Measurements from ENCODE around the gene PRKRA. TPM values are rescaled to one million over a fixed set of nuclear protein-coding genes. Genes with fewer than 3 reads are reported as not detected.

PRKRA gene
- total and polyA plus RNA-seq, 2 of the 13 experiments (the other 11 are each of a cell fraction or from before 2014, with no cell fraction given), result 53.1 to 74.7 TPM

GRCh38 chr2:178478439-178479274 lies 27.7 kb upstream of the PRKRA start, which contains the start of gene FKBP7 (continued):
- peak; percentile 85 for TF ChIP-seq POGZ (CRISPR knock-in tag; IDR thresholded peaks at IDR 0.05)
- TF ChIP-seq NBN (conservative IDR thresholded peaks at IDR 0.05), result no peak
- TF ChIP-seq RARG (CRISPR knock-in tag; IDR thresholded peaks at IDR 0.05; ENCODE audit: low read depth), result 0 out of 2 replicates have a peak, but pooled peaks have one; percentile 27
- TF ChIP-seq ZNF274 (CRISPR knock-in tag; IDR thresholded peaks at IDR 0.05), result peak; percentile 60; the same call in 1 of the 2 replicates
- 0 out of 2 replicates have a peak, but pooled peaks have one; percentile 59 for TF ChIP-seq CENPT (CRISPR knock-in tag; IDR thresholded peaks at IDR 0.05; ENCODE audit: low read depth)
- TF ChIP-seq POLR2AphosphoS5 (IDR thresholded peaks at IDR 0.05; ENCODE audit: low read depth, low read length), result peak; percentile 96
- TF ChIP-seq ZHX1 (CRISPR knock-in tag; IDR thresholded peaks at IDR 0.05; ENCODE audit: low read depth), result peak; percentile 53; the same call in 1 of the 2 replicates
- no peak; the same call in 1 of the 2 replicates for TF ChIP-seq E2F2 (CRISPR knock-in tag; IDR thresholded peaks at IDR 0.05; ENCODE audit: borderline replicate concordance)
- no peak for TF ChIP-seq TMF1 (CRISPR knock-in tag; IDR thresholded peaks at IDR 0.05; ENCODE audit: low read depth)
- no peak for TF ChIP-seq TBL1XR1 (IDR thresholded peaks at IDR 0.05; ENCODE audit: borderline replicate concordance, low read length, partially characterized antibody)
- TF ChIP-seq U2AF2 (IDR thresholded peaks at IDR 0.05; ENCODE audit: low read depth, low read length), result no peak
- peak; percentile 85; the same call in 1 of the 2 replicates for TF ChIP-seq ZNF367 (CRISPR knock-in tag; IDR thresholded peaks at IDR 0.05; ENCODE audit: borderline replicate concordance)
- peak; percentile 84; the same call in 1 of the 2 replicates for TF ChIP-seq ZNF256 (CRISPR knock-in tag; conservative IDR thresholded peaks at IDR 0.05)
- 0 out of 2 replicates have a peak, but pooled peaks have one; percentile 64 for TF ChIP-seq IRF1 (CRISPR knock-in tag; IDR thresholded peaks at IDR 0.05; ENCODE audit: low read depth)
- TF ChIP-seq ZNF296 (CRISPR knock-in tag; conservative IDR thresholded peaks at IDR 0.05), result no peak
- no peak for TF ChIP-seq ZNF431 (CRISPR knock-in tag; IDR thresholded peaks at IDR 0.05; ENCODE audit: borderline replicate concordance, low read depth)
- TF ChIP-seq ZNF614 (CRISPR knock-in tag; IDR thresholded peaks at IDR 0.05; ENCODE audit: borderline replicate concordance), result peak; percentile 46
- TF ChIP-seq ATF3 (CRISPR knock-in tag; IDR thresholded peaks at IDR 0.05), result 0 out of 2 replicates have a peak, but pooled peaks have one; percentile 37
- TF ChIP-seq THYN1 (CRISPR knock-in tag; IDR thresholded peaks at IDR 0.05; ENCODE audit: borderline replicate concordance, low read depth), result no peak
- peak; percentile 60 for TF ChIP-seq IRF9 (CRISPR knock-in tag; IDR thresholded peaks at IDR 0.05; ENCODE audit: borderline replicate concordance)
- no peak for TF ChIP-seq MAFF (IDR thresholded peaks at IDR 0.05; ENCODE audit: low read depth, low read length)
- TF ChIP-seq ZNF557 (CRISPR knock-in tag; IDR thresholded peaks at IDR 0.05), result no peak; the same call in 1 of the 2 replicates
- no peak for TF ChIP-seq ZNF3 (CRISPR knock-in tag; IDR thresholded peaks at IDR 0.05)
